K562 (cell line): ENCODE data around the gene NBR1. TPM values are rescaled to one million over a fixed set of nuclear protein-coding genes. Genes with fewer than 3 reads are reported as not detected.
"Not testable (repeated sequence)": the region's sequence is repeated elsewhere in the genome, so short reads cannot be mapped to it uniquely, and the experiment has no call there.

ENCODE experiments used
- ATAC-seq: fragments of 200-7000 bp; cut with Tn5 transposase; 3 replicates; pipeline ENCODE4 v1.9.1; 2020; ENCODE audit warnings: moderate library complexity
- BruUV-seq: library from RNA; stranded (reverse); fragments of 400-500 nt; replicated peaks from 2 replicates; lab custom pipeline; 2021; lab: Mats Ljungman, UMichigan
- CTCF ChIA-PET: fragments of 300-600 bp; formaldehyde crosslinking; extraction: SDS; loops from one replicate; lab custom pipeline; 2021; ENCODE audit warnings: low intra/inter-chr PET ratio; lab: Yijun Ruan, JAX
- POLR2A ChIA-PET: fragments of 300-600, 350-650 bp; sonication (Branson Sonifier 250); formaldehyde crosslinking; extraction: SDS; loops from one replicate; lab custom pipeline; 2021; ENCODE audit warnings: antibody characterized with exemption, inconsistent platforms; lab: Yijun Ruan, JAX
- DNase-seq, 4 experiments: peaks; one replicate each; pipeline versions ENCODE4 v3.0.0 to v3.0.0-alpha.2; 2011 to 2018; ENCODE audit warnings: low spot score in 3 of 4, mixed read lengths in 3 of 4; ENCODE audit errors: extremely low read depth in 1 of 4
- FAIRE-seq: peaks from 2 replicates; lab custom pipeline; 2011; peaks lifted over from hg19 to GRCh38; lab: Jason Lieb, UNC
- H2AFZ ChIP-seq: 2 replicates; pipeline ENCODE4 v1.6.0; 2011; ENCODE audit warnings: low read depth, low read length, control low read depth, inconsistent platforms
- H3K27ac ChIP-seq: fragments of 200-600 bp; 3 replicates; pipeline ENCODE4 v1.8.0; 2011; ENCODE audit warnings: low read depth, mild to moderate bottlenecking, control low read depth, inconsistent platforms, low read length, moderate library complexity, mixed read lengths; ENCODE audit errors: extremely low read depth
- H3K27me3 ChIP-seq, 2 experiments: fragments of 300-600 bp in 1 of 2; 2 replicates in 1 of 2; 3 replicates in 1 of 2; pipeline versions ENCODE4 v1.6.0 to v1.8.0; 2011; ENCODE audit warnings: inconsistent platforms in 2 of 2, low read length in 2 of 2, mild to moderate bottlenecking in 1 of 2, mixed read lengths in 1 of 2, moderate library complexity in 1 of 2; ENCODE audit not compliant: control insufficient read depth in 2 of 2, insufficient read depth in 2 of 2
- H3K36me3 ChIP-seq: fragments of 300-600 bp; 3 replicates; pipeline ENCODE4 v1.8.0; 2011; ENCODE audit warnings: mild to moderate bottlenecking, low read length, inconsistent platforms; ENCODE audit not compliant: control insufficient read depth, insufficient read depth
- H3K4me1 ChIP-seq, 2 experiments: fragments of 200-600 bp in 1 of 2; replicated peaks in 1 of 2; 2 replicates in 1 of 2; 3 replicates in 1 of 2; pipeline versions ENCODE4 v1.5.1 to v1.8.0; 2011; ENCODE audit warnings: inconsistent platforms in 2 of 2, low read length in 2 of 2, mild to moderate bottlenecking in 1 of 2, mixed read lengths in 1 of 2, moderate library complexity in 1 of 2; ENCODE audit not compliant: control insufficient read depth in 2 of 2, insufficient read depth in 2 of 2
- H3K4me2 ChIP-seq: 2 replicates; pipeline ENCODE4 v1.6.1; 2011; ENCODE audit warnings: low read length, control low read depth, inconsistent platforms, mixed read lengths; ENCODE audit not compliant: insufficient read depth
- H3K4me3 ChIP-seq: fragments of 200-600 bp; sonication (generic), shearing (Covaris generic); 2 replicates; pipeline ENCODE4 v1.5.1; 2016; ENCODE audit warnings: control low read depth, inconsistent platforms
- H3K79me2 ChIP-seq: fragments of 200-600 bp; 3 replicates; pipeline ENCODE4 v1.8.0; 2011; ENCODE audit warnings: low read length, inconsistent platforms; ENCODE audit not compliant: control insufficient read depth, insufficient read depth
- H3K9ac ChIP-seq, 2 experiments: 2 replicates each; pipeline versions ENCODE4 v1.6.0 to v1.6.1; 2011; ENCODE audit warnings: low read depth in 2 of 2, low read length in 2 of 2, control low read depth in 1 of 2, inconsistent platforms in 1 of 2, mild to moderate bottlenecking in 1 of 2, mixed read lengths in 1 of 2; ENCODE audit not compliant: insufficient read depth in 1 of 2
- H3K9me1 ChIP-seq: one replicate; pipeline ENCODE4 v1.6.0; 2011; ENCODE audit warnings: inconsistent platforms, mild to moderate bottlenecking, low read length, moderate library complexity; ENCODE audit not compliant: control insufficient read depth, insufficient read depth
- H3K9me3 ChIP-seq: replicated peaks from 2 replicates; pipeline ENCODE4 v1.5.1; 2011; ENCODE audit warnings: low read depth, low read length, inconsistent platforms; ENCODE audit not compliant: control insufficient read depth, insufficient read depth
- H4K20me1 ChIP-seq: replicated peaks from 2 replicates; pipeline ENCODE4 v1.6.1; 2011; ENCODE audit warnings: low read length, inconsistent platforms, mixed read lengths; ENCODE audit not compliant: control insufficient read depth, insufficient read depth
- POLR2G ChIP-seq: fragments of 200-400 bp; formaldehyde crosslinking; IDR thresholded peaks from 2 replicates; pipeline ENCODE4 v1.6.1; 2017; ENCODE audit warnings: low read depth, mild to moderate bottlenecking, antibody characterized with exemption, low read length, moderate library complexity
- WGBS: fragments of 100-300 bp; shearing (Covaris generic); methylation state at CpG from one replicate; pipeline ENCODE4 v1.1.6; 2016; ENCODE audit warnings: low coverage, mixed read lengths; ENCODE audit not compliant: insufficient coverage; ENCODE audit errors: missing lambda C conversion rate; 5-methylcytosine and 5-hydroxymethylcytosine counted together
- in situ Hi-C: fragments of 300-500 bp; cut with MboI; formaldehyde crosslinking; loops from 4 replicates; pipeline ENCODE4 v1.15.0; 2018; ENCODE audit warnings: inconsistent platforms, mixed read lengths
- intact Hi-C: fragments of 100-400 bp; cut with micrococcal nuclease; formaldehyde crosslinking; loops from 2 replicates; pipeline ENCODE4 v1.14.2; 2022
- polyA plus RNA-seq, 8 experiments: library from polyadenylated mRNA; depleted of rRNA in 4 of 8; stranded (reverse) in 5 of 8; unstranded in 3 of 8; fragments of >200 nt; fragmentation: Nextera tagmentation in 2 of 8; fragmentation: Illumina TruSeq in 1 of 8; extraction: Ambion mirVana in 2 of 8; extraction: Trizol in 1 of 8; gene quantifications; 2 replicates each; pipeline versions ENCODE4 v1.2.1 to v1.2.3, GENCODE V29; 2011 to 2014; ENCODE audit warnings: inconsistent platforms in 1 of 8, missing spikeins in 1 of 8
- total RNA-seq, 7 experiments: library from RNA; depleted of rRNA in 6 of 7; stranded (reverse); fragments of >200 nt in 6 of 7; fragmentation: Illumina TruSeq in 2 of 7; extraction: Trizol in 2 of 7; gene quantifications; 2 replicates each; pipeline versions ENCODE4 v1.2.1 to v1.2.3, GENCODE V29; 2011 to 2021; ENCODE audit warnings: low replicate concordance in 1 of 7

NBR1 gene
- total and polyA plus RNA-seq, 9 of the 15 experiments (the other 6 are each of a cell fraction or from before 2014, with no cell fraction given) = 4.2 to 70.1 (median 39.9) TPM

DNA sequence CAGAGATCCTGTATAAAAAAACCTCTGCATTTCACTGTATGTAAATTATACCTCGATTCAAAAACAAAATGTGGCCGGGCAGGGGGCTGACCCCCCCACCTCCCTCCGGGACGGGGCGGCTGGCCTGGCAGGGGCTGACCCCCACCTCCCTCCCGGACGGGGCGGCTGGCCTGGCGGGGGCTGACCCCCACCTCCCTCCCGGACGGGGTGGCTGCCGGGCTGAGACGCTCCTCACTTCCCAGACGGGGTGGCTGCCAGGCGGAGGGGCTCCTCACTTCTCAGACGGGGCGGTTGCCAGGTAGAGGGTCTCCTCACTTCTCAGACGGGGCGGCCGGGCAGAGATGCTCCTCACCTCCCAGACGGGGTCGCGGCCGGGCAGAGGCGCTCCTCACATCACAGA is 11.8 kb upstream of the NBR1 start:
- H3K9me1 ChIP-seq, H3K27me3 ChIP-seq, H3K4me2 ChIP-seq, H3K4me3 ChIP-seq, DNase-seq, ATAC-seq, H3K79me2 ChIP-seq, H3K27ac ChIP-seq, CTCF ChIA-PET, H3K4me1 ChIP-seq, H3K9ac ChIP-seq, H3K36me3 ChIP-seq, BruUV-seq, H4K20me1 ChIP-seq, H2AFZ ChIP-seq, FAIRE-seq, intact Hi-C loops, H3K9me3 ChIP-seq, in situ Hi-C loops: not testable (repeated sequence)
- 67% methylated on average over 8 of the region's 25 CpGs for WGBS
- TF ChIP-seq POLR2G = 0 out of 2 replicates have a peak, but pooled peaks have one; percentile 23
- POLR2A ChIA-PET = interaction anchor here (0.6 kb wide), 2 partner anchors 20 to 156 kb away, joined by 3 read pairs; no protein-coding TSS in a partner anchor

DNA sequence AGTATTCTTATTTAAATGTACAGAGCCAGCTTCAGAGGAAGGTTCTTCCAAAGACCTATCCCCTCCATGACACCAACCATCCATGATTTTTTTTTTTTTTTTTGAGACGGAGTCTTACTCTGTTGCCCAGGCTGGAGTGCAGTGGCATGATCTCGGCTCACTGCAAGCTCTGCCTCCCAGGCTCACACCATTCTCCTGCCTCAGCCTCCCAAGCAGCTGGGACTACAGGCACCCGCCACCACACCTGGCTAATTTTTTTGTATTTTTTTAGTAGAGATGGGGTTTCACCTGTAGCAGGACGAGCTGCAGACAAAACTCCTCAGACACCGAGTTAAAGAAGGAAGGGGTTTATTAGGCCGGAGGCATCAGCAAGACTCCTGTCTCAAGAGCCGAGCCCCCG is 11.1 kb upstream of the NBR1 start:
- H3K9ac ChIP-seq, DNase-seq, H3K27me3 ChIP-seq, in situ Hi-C loops, ATAC-seq, H4K20me1 ChIP-seq, H3K4me2 ChIP-seq, H3K4me3 ChIP-seq, H3K36me3 ChIP-seq, H3K27ac ChIP-seq, H3K4me1 ChIP-seq, H2AFZ ChIP-seq, CTCF ChIA-PET, intact Hi-C loops, H3K9me3 ChIP-seq, FAIRE-seq, BruUV-seq, H3K9me1 ChIP-seq, H3K79me2 ChIP-seq: not testable (repeated sequence)
- POLR2A ChIA-PET = interaction anchor here (0.6 to 1.5 kb wide), 2 partner anchors 9 to 21 kb away, joined by 3 to 5 read pairs; no protein-coding TSS in a partner anchor
- WGBS = 92% methylated on average over 6 of the region's 8 CpGs
